ENCODE results near the gene BAZ2B.
"Not testable (repeated sequence)": the region's sequence is repeated elsewhere in the genome, so short reads cannot be mapped to it uniquely, and the experiment has no call there.

Gene BAZ2B

GRCh38 chr2:159571540-159572260 is 44.6 kb downstream of the BAZ2B start:
- DNase-seq, result no peak

GRCh38 chr2:159564081-159564480 is 52.3 kb downstream of the BAZ2B start:
- DNase-seq, result no peak

GRCh38 chr2:159562248-159562647 is 54.1 kb downstream of the BAZ2B start:
- DNase-seq, result no peak

- DNase-seq, result no peak
Measured at GRCh38 chr2:159561786-159562185, 54.6 kb downstream of the BAZ2B start.

- no peak for DNase-seq
Measured at GRCh38 chr2:159561242-159561641, 55.1 kb downstream of the BAZ2B start.

GRCh38 chr2:159559034-159559433 is 57.3 kb downstream of the BAZ2B start:
- no peak for DNase-seq

GRCh38 chr2:159558479-159558878 is 57.9 kb downstream of the BAZ2B start:
- no peak for DNase-seq

- no peak for DNase-seq
Measured at GRCh38 chr2:159557437-159558034, 58.8 kb downstream of the BAZ2B start.

GRCh38 chr2:159555651-159556392 is 60.5 kb downstream of the BAZ2B start:
- no peak for DNase-seq

GRCh38 chr2:159553727-159554126 is 62.6 kb downstream of the BAZ2B start:
- no peak for DNase-seq

GRCh38 chr2:159551806-159552205 is 64.5 kb downstream of the BAZ2B start:
- DNase-seq, result no peak

GRCh38 chr2:159550231-159550630 is 66.1 kb downstream of the BAZ2B start:
- DNase-seq, result no peak

- no peak for DNase-seq
Measured at GRCh38 chr2:159549234-159549633, 67.1 kb downstream of the BAZ2B start.

- no peak for DNase-seq
Measured at GRCh38 chr2:159546716-159547430, 69.5 kb downstream of the BAZ2B start.

GRCh38 chr2:159546039-159546438 is 70.3 kb downstream of the BAZ2B start:
- no peak for DNase-seq

- no peak for DNase-seq
Measured at GRCh38 chr2:159545085-159545484, 71.3 kb downstream of the BAZ2B start.

GRCh38 chr2:159542101-159542500 is 74.2 kb downstream of the BAZ2B start:
- DNase-seq, result no peak

GRCh38 chr2:159539701-159540100 is 76.6 kb downstream of the BAZ2B start:
- no peak for DNase-seq

- no peak for DNase-seq
Measured at GRCh38 chr2:159538801-159539200, 77.5 kb downstream of the BAZ2B start.

- DNase-seq, result not testable (repeated sequence)
Measured at GRCh38 chr2:159535261-159535660, 81.1 kb downstream of the BAZ2B start.

GRCh38 chr2:159531475-159531874 is 84.9 kb downstream of the BAZ2B start:
- no peak for DNase-seq

- DNase-seq, result no peak
Measured at GRCh38 chr2:159526433-159526832, 89.9 kb downstream of the BAZ2B start.

GRCh38 chr2:159525012-159525411 is 91.3 kb downstream of the BAZ2B start:
- no peak for DNase-seq

Data from activated effector memory CD4-positive, alpha-beta T cell treated with Interleukin-2 at 50 U/mL for 16 hours (primary cell).